Activated CD4-positive, CD25-positive, alpha-beta regulatory T cell (primary cell): ENCODE results near the gene FOXP1.

Source experiments
- DNase-seq, 4 experiments: peaks; one replicate each; lab custom pipeline; 2025; lab: John Stamatoyannopoulos, UW

FOXP1 gene

DNA sequence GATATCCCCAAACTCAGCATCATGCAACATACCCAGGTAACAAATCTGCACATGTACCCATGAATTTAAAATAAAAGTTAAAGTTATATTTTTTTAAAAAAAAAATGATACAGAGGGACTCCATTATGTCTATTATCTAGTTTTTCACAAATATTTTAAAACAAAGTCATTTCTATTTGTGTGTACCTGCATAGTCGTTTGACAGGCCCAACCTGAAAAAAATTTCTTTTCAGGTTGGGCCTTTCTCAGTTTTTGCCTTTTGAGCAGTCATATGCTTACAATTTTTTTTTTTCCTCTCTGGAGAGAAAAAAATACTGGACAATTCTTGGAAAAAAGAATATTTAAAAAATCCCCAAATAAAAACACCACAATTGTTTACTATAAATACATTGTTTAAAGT is 459.5 kb downstream of the FOXP1 start:
- DNase-seq = no peak

GRCh38 chr3:71122641-71123040 is 460.9 kb downstream of the FOXP1 start:
- DNase-seq = no peak

- DNase-seq = no peak
Observed at GRCh38 chr3:71121429-71122167, 461.9 kb downstream of the FOXP1 start.

DNA sequence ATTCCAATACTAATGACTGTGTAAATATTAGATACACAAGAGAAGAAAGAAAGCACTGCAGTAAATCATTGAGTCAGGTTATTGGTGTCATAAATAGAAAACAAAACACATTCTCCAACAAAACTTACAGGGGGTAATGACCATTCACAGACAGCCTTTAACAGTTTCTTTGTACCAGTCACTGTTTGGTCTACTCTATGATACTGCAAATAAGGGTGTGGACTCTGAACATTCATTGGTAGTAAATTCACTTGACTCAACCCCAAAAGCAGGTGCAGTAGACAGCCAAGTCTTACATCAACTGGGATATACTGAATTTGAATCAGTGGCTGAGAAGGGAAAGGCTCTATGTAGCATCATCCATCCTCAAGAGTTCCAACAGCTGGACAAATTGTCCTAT is 463.5 kb downstream of the FOXP1 start:
- DNase-seq = no peak

DNA sequence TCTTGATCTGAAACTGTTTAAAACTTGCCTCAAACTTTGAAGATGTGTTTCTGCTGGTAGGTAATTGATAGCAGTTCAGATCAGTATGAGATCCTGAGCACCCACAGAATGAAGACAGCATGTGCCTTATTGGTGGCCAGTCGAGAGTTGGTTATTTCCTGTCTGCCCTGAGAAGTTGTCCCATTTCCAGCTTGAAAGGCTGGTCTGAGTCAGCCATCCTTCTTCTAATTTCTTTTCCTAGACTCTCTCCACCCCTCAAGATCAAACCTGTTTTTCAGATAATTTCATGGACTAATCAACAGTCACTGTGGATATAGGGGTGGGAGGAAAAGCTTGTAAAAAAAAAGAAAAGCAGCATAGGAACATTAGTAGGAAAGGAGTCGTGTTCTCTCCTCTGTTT is 464.4 kb downstream of the FOXP1 start:
- no peak for DNase-seq

DNA sequence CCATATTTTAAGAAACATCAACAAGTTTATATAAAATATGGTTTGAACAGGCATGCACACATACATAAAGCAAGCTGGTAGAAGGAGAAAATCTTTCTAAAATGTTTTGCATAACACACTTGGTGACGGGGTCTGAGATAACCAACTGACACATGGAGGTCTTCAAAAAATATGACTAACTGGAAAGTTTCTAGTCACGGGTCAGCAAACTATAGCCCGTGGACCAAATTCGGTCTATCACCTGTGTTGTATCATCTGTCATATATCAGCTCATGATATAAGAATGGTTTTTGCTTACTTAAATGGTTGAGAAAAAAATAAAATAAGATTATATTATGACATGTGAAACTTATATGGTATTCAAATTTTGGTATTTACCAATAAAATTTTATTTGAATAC is 465.1 kb downstream of the FOXP1 start:
- no peak for DNase-seq

GRCh38 chr3:71117572-71118247 is 465.8 kb downstream of the FOXP1 start:
- DNase-seq = no peak

- DNase-seq = no peak
Observed at GRCh38 chr3:71114610-71115009, 468.9 kb downstream of the FOXP1 start.

DNA sequence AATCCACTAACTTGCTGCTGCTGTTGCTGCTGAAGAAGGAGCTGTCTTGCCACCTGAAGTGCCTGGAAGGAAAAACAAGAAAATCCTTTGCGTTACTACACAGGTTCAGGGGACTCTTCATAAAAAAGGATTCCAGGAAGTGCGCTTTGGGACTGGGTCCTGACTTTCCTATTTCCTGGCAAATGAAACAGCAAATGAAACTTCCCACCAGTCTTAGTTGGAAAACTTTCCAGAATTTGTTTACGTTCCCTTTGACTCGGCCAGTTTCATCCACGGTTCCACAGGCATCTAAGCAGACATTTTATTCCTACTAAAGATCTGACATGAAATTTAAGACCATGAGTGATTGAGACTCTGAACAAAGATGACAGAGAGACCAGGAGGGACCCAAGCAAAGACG is 471.0 kb downstream of the FOXP1 start:
- DNase-seq = no peak

DNA sequence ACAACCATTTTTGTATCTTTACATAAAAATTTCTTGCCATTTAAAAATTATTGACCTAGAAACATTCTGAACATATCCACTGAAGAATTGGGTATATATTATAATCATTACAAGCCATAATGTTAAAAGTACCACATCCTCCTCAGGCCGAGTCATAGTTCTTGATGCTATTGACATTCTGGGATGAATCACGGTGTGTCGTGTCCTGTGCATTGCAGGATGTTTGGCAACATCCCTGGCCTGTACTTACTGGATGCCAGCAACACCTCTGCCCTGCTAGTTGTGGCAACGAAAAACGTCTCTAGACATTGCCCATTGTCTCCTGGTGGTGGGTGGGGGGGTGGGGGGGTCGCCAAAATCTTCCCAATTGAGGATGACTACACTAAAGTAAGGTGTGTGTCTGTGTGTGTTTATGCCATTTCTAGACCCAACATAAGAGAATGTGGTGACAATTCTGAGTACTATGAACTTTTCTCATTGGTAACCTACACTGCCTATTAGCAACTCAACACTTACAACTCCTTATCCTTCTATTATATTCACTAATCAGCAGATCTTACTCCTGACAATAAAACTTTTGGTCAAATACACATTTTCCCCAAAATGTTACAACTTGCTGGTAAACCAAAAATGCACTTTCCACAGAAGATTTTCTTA is 471.6 kb downstream of the FOXP1 start:
- no peak for DNase-seq

DNA sequence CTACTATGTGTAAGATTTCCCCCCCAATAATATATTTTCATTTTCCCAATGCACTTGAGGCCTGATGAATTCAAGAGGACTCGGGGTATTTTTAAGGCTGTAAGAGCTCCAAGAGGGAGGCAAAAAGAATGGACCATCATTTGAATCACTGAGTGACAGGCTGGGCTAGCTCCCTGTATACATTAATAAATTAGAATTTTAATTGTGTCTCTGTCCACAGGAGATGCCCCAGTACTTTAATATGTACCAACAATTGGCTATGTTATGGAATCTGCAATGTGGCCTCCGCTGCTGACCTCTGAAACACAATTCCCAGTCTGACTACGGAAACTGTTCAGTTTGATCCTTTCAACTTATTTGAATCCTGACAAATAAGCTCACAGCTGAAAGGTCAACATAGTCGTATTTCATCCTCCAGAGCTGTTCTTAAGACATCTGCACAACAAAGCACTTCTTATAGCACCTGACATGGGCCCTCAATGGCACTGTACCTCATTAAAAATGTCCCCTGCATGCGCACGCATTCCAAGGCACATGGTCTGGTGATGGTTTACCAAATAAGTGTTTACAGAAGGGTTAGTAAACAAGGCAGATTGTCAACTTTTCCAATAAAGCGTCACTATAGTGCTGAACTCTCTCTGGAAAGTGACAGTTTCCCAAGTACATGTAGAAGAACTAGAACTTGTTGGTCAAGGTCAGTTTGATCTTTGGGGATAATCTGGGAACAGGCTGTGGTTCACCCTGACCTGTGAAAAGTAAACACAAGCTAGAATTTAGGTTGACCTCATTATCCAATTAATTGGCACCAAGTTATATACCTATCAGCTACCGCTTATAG is 472.9 kb downstream of the FOXP1 start:
- DNase-seq = no peak

GRCh38 chr3:71109977-71110285 is 473.6 kb downstream of the FOXP1 start:
- DNase-seq = no peak

DNA sequence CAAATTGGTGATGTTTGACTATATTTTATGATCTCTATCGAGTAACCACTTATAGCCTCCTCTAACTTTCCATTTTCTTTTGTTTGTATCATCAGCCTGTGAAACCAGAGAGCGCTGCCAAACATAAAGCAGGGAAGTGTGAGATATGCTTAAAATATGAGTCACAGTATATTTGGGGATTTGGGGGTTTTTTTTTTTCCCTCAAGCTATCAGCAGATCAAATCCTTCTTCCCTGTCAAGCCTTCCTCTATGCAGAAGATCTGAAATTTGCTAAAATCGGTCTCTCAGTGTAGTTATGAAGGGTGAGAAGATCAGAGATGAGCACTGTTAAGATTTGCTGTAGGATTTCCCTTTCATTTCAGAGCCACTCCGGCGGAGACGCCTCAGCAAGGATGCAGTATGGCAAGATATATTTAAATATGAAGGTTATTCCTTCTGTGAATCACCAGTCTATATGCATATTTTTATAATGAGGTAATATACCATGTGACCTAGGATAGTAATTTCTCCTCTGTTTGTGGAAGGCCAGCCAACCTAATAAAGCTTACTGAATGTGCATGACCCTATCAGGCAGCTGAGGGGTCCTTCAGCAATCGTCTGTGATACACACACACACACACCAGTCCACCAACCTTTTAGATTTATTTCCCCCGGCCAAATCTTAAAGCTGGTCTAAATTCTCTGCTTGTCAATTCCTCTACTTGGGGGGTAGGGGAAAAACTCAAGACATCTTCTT is 474.1 kb downstream of the FOXP1 start:
- DNase-seq = no peak

DNA sequence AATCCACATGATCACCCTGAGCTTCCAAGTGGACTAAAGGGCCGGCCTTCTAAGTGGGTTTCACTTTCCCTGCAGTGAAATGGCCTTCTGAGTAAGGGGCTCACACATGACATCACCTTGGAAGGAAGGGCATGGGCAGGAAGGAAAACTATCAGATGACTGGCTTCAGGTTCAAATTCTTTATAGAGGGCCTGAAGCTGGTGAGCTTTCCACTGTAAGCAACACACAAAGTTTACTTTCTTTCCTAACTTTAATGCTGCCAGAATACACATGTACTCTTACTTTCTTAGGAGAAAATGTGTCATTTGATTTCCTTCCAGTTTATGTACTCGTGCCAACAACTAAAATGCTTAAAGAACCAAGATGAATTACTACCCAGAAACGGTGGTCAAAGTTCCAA is 475.6 kb downstream of the FOXP1 start:
- no peak for DNase-seq

DNA sequence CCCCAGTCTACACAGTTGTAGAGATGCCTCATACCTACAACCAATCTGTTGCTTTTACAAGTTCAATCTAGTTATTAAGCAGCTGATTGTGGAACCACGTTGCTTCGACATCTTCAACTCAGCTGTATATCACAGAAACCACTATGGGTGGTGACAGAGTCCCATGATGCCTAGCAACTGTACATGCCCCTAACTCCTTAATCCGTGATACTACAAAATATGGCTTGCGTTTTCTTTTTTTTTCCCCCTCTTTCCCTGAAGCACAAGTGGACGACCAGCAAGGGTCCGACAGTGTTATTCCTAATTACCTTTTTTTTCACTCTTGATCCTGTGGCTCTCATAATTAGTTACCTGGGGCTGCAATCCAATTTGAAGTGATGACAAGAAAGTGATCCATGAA is 478.6 kb downstream of the FOXP1 start:
- DNase-seq = no peak

GRCh38 chr3:71104556-71104955 is 479.0 kb downstream of the FOXP1 start:
- DNase-seq = no peak

DNA sequence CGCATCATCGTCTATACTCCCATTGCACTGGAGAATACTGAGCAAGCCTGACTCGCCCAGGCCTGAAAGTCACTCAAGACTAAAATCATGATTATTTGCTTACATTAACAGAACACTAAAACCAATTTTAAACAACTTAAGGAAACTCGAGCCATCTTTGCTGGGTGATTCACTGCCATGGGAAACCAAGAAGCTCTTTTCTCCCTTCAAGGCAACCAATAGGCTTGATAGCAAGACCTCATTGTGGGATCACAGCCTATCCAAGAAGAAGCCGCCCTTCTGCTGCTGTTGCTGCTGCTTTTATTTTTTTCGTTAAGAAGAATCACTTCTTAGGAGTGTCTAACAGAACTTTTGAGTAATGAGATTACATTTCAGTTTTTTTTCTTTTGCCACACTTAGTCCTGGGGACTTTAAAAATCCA is 479.4 kb downstream of the FOXP1 start:
- DNase-seq = no peak

DNA sequence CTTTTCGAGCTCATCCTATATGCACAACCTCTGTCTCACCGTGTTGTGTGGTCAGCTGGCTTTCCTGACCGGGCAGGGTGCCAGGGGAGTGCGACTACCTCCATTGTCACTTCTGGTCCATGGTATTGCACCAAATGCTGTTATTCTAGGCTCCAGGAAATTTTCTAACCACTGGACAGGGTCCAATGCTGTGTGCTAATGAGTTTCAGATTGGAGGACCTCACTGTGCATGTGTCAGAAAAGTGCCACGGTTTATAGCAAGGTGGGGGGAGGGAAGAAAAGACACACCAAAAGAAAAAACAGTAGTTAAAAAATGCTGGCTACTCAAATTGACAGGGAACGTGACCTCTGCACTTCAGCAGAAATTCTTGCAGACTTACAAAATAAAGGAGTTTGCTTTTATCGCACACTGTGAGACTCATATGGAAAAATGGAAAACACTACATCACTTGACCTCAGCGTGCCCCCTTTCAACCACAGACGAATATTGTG is 480.1 kb downstream of the FOXP1 start:
- no peak for DNase-seq

DNA sequence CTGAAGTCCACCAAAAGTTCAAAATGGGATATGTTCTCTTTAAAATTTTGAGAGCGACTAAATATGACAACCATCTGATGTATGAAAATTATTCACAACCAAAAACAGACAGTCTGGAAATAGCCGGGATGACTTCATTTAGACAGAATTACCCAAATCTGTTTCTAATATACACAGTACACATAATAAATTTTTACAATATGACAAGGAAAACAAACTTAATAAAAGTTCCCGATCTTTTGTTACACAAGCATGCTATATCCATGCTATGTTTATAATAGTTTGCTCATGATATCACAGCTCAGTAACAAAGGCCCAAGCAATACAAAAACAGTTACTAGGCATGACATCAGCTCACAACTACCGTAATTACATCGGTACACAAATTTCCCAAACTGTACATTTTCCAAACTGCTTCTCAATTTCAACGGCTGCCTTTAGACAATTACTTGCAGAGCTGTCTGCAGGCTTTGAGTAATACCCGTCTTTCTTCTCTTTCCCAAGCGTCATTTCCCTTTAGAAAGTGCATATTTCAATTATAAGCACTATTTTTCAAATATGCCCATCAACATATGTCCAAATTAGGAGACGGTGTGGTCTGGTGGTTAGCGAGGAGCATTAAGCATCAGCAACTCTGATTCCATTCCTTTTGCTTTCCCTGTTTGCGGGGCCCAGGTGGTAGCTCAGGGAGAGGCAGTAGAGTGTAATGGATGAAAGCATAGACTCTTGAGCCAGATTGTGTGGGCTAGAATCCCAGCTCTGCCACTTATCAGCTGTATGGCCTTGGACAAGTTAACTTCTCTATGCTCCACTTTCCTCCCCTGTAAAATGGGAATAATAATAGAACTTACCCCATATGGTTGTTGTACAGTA is 481.2 kb downstream of the FOXP1 start:
- DNase-seq = no peak

DNA sequence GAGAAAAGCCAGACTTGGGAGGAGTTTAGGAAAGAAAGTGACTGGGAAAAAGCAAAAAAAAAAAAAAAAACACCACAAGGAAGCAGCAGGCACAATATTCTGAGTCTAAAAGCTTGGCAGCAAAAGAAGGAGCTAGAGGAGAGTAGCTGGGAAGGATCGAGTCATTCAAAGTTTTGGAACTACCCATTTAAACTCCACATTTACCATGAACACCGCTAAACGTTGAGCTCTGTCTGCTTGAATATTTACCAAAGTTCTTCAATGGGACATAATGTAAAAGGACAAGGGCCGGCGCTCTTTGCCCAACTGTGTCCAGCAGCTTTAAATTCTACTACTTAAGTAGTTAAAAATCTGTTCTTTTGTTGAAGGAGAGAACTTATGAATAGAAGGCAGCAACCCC is 481.9 kb downstream of the FOXP1 start:
- no peak for DNase-seq

DNA sequence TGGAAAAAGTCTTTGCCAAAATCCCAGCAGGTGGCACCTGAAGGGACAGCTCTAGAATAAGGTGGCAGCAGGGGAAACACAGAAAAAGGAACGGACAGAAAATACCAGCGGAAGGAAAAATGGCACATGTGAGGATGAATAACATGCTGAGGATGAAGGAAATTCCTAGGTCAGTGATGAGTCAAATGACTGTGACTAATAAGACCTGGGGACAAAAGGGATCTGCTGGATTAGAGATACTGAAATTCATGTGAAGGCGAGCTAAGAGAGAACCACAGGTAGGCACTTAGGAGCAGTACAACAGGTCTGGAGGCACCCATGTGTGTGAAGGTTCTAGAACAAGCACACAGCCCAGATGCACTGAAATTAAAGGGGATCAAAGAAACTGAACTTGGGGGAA is 482.5 kb downstream of the FOXP1 start:
- no peak for DNase-seq
